H1 (cell line): ENCODE measurements around the gene CEP104. TPM values are rescaled to one million over a fixed set of nuclear protein-coding genes. Genes with fewer than 3 reads are reported as not detected.

ENCODE experiments used
- JUND ChIP-seq: IDR thresholded peaks from 2 replicates; pipeline ENCODE4 v1.6.1; 2011; ENCODE audit warnings: mild to moderate bottlenecking, improper control_type of control experiment, low read length
- POLR2A ChIP-seq, 2 experiments: IDR thresholded peaks; 1 replicate in 1 of 2; 2 replicates in 1 of 2; pipeline ENCODE4 v1.6.1; 2011; ENCODE audit warnings: low read depth in 2 of 2, low read length in 2 of 2, mild to moderate bottlenecking in 2 of 2; ENCODE audit errors: control extremely low read depth in 1 of 2
- RNF2 ChIP-seq: fragments of 200-900, 300-1000 bp; sonication (generic); IDR thresholded peaks from 2 replicates; pipeline ENCODE4 v1.7.1; 2016; ENCODE audit warnings: borderline replicate concordance, low read depth, mild to moderate bottlenecking, antibody characterized with exemption, low read length; ENCODE audit not compliant: poor library complexity, severe bottlenecking; ENCODE audit errors: missing control alignments
- SIN3A ChIP-seq, 2 experiments: IDR thresholded peaks in 1 of 2; conservative IDR thresholded peaks in 1 of 2; 2 replicates each; pipeline ENCODE4 v1.6.1; 2011 to 2012; ENCODE audit warnings: low read length in 2 of 2, improper control_type of control experiment in 1 of 2, low read depth in 1 of 2, mild to moderate bottlenecking in 1 of 2
- SIX5 ChIP-seq: IDR thresholded peaks from 2 replicates; pipeline ENCODE4 v1.6.1; 2011; ENCODE audit warnings: mild to moderate bottlenecking, low read depth, low read length
- polyA plus RNA-seq, 7 experiments: library from polyadenylated mRNA; depleted of rRNA in 3 of 7; stranded (reverse) in 5 of 7; unstranded in 2 of 7; fragments of >200 nt in 5 of 7; fragments of 200-250 nt in 2 of 7; gene quantifications; 1 replicate in 5 of 7; 2 replicates in 1 of 7; 4 replicates in 1 of 7; pipeline versions ENCODE4 v1.2.1 to v1.2.3, GENCODE V29; 2011 to 2013; ENCODE audit warnings: missing spikeins in 2 of 7, mixed read lengths in 2 of 7
- total RNA-seq: library from RNA; stranded (reverse); fragmentation: NEBNext Ultra II Directional; extraction: Animal tissue kit (Norgen Biotek cat#: 25700); gene quantifications from 2 replicates; pipeline ENCODE4 v1.2.1, GENCODE V29; 2021
- TF ChIP-seq, protein P1 (sequence below): IDR thresholded peaks from 2 replicates; pipeline ENCODE4 v1.6.1; 2012; ENCODE audit warnings: inconsistent platforms
- TF ChIP-seq, protein P2 (sequence below): IDR thresholded peaks from 2 replicates; pipeline ENCODE4 v1.6.1; 2011; ENCODE audit warnings: low read length, improper control_type of control experiment

The CEP104 gene
- total and polyA plus RNA-seq, 2 of the 8 experiments (the other 6 are each of a cell fraction or from before 2014, with no cell fraction given), result 8.0 to 43.9 TPM

DNA sequence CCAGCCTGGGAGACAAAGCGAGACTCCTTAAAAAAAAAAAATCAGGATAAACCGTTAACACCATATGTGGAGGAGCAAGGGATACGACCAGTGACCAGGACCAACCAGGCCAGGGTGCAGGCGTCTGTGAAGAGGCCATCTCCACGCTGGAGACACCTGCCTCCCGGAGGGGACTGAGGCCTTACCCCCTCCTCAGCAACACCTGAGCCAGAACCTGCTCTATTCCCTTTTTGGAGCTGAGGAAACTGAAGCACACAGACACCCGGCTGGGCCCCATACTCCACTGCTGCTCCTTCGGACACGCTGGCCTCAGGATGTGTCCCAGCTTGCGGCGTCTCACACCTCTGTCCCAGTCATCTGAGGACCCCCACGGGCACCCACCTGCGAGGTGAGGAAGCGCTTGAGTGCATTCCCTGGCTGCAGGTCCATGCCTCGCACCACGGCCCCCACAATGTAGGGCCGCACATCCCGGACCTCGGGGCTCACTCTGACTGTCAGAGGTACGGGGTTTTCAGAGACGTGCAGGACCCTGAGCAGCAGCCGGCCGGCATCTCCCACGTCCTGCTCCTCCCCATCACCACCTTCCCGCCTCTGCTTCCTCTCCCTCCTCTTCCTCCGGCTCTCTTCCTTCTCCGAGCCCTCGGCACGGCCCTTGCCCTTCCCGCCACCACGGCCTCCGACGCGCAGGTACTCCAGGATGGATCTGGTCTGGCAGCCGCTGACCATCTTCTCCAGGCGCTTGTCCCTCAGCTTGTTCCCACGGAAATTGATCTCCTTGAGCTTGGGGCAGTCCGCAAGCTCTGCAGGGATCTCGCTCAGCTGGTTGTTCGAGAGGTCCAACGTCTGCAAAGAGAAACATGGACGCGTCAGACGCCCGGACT is 70.3 kb downstream of the CEP104 start (continued):
- TF ChIP-seq, protein P1, sequence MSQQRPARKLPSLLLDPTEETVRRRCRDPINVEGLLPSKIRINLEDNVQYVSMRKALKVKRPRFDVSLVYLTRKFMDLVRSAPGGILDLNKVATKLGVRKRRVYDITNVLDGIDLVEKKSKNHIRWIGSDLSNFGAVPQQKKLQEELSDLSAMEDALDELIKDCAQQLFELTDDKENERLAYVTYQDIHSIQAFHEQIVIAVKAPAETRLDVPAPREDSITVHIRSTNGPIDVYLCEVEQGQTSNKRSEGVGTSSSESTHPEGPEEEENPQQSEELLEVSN, result no peak
- TF ChIP-seq POLR2A (IDR thresholded peaks at IDR 0.05; ENCODE audit: control extremely low read depth in 1 of 2, low read depth in 2 of 2, low read length in 2 of 2) (no peak), JUND (no peak), SIX5 (no peak), RNF2 (no peak), SIN3A (conservative IDR thresholded peaks at IDR 0.05 in 1 of 2, IDR thresholded peaks at IDR 0.05 in 1 of 2; ENCODE audit: low read depth in 1 of 2, low read length in 2 of 2) (no peak)
- TF ChIP-seq, protein P2, sequence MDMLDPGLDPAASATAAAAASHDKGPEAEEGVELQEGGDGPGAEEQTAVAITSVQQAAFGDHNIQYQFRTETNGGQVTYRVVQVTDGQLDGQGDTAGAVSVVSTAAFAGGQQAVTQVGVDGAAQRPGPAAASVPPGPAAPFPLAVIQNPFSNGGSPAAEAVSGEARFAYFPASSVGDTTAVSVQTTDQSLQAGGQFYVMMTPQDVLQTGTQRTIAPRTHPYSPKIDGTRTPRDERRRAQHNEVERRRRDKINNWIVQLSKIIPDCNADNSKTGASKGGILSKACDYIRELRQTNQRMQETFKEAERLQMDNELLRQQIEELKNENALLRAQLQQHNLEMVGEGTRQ, result no peak
